Erythroblast (primary cell): ENCODE results near the gene DUSP7.

Experiments
- GATA1 ChIP-seq: IDR thresholded peaks from 2 replicates; pipeline ENCODE4 v1.6.1; 2011; ENCODE audit warnings: low read depth, mild to moderate bottlenecking, control low read depth, low read length, moderate library complexity
- POLR2A ChIP-seq: IDR thresholded peaks from 2 replicates; pipeline ENCODE4 v1.6.1; 2011; ENCODE audit warnings: mild to moderate bottlenecking, low read length

- TF ChIP-seq POLR2A (no peak), GATA1 (no peak)
Measured at GRCh38 chr3:52032702-52033408, 23.5 kb downstream of the DUSP7 start.
